ENCODE measurements around the gene LSP1. TPM values are rescaled to one million over a fixed set of nuclear protein-coding genes. Genes with fewer than 3 reads are reported as not detected.

Gene LSP1
- total RNA-seq, 1 donor, result 357 TPM

DNA sequence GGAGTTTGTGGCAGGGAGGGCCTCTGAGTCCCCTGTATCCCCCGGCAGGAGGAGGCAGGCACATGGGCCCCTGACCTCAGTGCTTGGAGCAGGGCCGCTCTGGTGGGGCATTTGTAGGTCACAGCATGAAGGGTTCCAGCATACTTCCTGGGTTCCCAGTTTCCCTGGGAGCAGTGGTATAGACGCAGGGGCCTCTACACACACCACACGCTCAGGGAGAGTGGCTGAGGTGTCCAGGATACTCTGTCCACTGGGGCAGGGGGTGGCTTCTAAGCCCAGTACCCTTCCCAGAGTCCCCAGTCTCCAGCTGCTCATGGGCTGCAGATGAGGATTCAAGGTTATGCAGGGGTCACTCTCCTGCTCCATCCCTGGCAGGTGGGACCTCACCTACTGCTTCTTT lies 6.1 kb downstream of the LSP1 start:
- Histone ChIP-seq H3K9me3 (ENCODE audit: low read depth, low read length) (no peaks in the 10 kb centered on the region), H3K27me3 (ENCODE audit: insufficient read depth, low read length) (no peaks in the 10 kb centered on the region), H3K4me1 (ENCODE audit: insufficient read depth, low read length) (peaks cover 78% of the 10 kb centered on the region), H3K4me3 (ENCODE audit: low read length) (no peak overlapping the region)

DNA sequence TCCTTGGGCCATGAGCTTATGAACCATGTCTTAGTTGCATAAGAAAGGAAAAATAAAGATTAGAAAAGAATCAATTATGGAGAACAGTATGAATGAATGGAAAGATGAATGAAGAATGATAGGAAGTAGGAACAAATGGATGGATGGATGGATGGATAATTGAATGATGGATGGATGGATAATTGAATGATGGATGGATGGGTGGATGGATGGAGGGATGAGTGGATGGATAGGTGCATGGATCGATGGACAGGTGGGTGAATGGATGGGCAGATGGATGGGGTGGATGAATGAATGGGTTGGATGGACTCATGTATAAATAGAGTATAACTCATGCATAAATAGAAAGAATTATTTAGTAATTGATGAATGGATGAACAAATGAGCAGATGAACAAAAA lies 7.2 kb downstream of the LSP1 start:
- Histone ChIP-seq H3K27me3 (ENCODE audit: insufficient read depth, low read length) (no peaks in the 10 kb centered on the region), H3K9me3 (ENCODE audit: low read depth, low read length) (no peaks in the 10 kb centered on the region), H3K4me3 (ENCODE audit: low read length) (no peak overlapping the region), H3K4me1 (ENCODE audit: insufficient read depth, low read length) (peaks cover 78% of the 10 kb centered on the region)

DNA sequence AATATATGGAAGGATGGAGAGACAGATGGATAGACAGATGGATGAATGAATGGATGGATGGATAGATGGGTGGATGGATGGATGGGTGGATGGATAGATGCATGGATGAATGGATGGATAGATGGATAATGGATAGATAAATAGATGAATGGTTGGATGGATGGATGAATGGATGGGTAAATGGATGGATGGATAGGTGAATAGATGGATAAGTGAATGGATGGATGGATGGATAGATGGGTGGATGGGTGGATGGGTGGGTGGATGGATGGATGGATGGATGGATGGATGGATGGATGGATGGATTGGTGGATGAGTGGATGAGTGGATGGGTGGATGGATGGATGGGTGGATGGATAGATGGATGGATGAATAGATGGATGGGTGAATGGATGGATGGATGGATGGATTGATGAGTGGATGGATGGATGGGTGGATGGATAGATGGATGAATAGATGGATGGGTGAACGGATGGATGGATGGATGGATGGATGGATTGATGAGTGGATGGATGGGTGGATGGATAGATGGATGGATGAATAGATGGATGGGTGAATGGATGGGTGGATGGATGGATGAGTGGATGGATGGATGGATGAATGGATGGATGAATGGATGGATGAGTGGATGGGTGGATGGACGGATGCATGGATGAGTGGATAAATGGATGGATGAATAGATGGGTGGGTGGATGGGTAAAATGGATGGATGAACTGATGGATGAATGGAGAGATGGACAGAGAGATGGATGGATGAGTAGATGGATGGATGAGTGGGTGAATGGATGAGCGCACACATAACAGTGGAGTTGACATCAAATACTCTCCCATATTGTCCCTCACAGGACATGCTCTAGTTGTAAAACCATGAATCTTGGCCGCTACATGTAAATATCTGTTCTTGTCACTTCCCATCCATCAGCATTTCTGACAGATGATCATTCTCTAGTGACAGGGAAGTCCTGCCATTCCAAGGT lies 8.8 kb downstream of the LSP1 start:
- H3K4me1 ChIP-seq (ENCODE audit: insufficient read depth, low read length), result peaks cover 65% of the 10 kb centered on the region
- H3K9me3 ChIP-seq (ENCODE audit: low read depth, low read length), result no peaks in the 10 kb centered on the region
- no peaks in the 10 kb centered on the region for H3K27me3 ChIP-seq (ENCODE audit: insufficient read depth, low read length)
- H3K4me3 ChIP-seq (ENCODE audit: low read length), result no peak overlapping the region

DNA sequence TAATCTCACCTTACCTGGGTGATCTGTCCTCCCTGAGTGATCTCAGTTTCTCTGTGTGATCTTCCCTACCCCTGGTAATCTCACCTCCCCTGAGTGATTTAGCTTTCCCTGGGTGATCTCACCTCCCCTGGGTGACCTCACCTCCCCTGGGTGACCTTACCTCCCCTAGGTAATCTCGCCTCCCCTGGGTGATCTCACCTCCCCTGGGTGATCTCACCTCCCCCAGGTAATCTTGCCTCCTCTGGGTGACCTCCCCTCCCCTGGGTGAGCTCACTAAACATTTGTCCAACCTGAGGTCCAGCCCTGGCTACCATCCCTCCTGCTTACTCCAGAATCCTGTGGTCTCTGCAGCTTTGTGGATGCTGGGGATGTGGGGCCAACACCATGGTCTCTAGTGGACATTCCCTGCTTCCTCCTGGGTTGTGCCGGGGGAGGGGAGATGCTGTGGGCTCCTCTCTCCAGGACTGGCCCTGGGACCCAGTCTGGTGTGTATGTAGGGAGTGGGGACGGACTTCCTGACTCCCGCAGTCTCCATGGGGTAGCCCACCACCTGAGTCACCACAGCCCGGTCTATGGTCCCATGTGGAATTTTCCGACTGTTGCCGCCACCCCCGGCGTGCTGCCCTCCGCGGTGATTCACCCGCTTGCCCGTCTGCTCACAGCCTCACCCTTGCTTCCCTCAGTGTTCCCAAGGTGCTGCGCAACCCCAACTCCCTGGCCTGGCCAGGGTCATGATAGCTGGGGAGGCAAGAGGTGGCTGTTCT lies 9.9 kb downstream of the LSP1 start:
- H3K4me3 ChIP-seq (ENCODE audit: low read length), result no peak overlapping the region
- no peaks in the 10 kb centered on the region for H3K27me3 ChIP-seq (ENCODE audit: insufficient read depth, low read length)
- no peaks in the 10 kb centered on the region for H3K9me3 ChIP-seq (ENCODE audit: low read depth, low read length)
- H3K4me1 ChIP-seq (ENCODE audit: insufficient read depth, low read length), result peaks cover 55% of the 10 kb centered on the region

DNA sequence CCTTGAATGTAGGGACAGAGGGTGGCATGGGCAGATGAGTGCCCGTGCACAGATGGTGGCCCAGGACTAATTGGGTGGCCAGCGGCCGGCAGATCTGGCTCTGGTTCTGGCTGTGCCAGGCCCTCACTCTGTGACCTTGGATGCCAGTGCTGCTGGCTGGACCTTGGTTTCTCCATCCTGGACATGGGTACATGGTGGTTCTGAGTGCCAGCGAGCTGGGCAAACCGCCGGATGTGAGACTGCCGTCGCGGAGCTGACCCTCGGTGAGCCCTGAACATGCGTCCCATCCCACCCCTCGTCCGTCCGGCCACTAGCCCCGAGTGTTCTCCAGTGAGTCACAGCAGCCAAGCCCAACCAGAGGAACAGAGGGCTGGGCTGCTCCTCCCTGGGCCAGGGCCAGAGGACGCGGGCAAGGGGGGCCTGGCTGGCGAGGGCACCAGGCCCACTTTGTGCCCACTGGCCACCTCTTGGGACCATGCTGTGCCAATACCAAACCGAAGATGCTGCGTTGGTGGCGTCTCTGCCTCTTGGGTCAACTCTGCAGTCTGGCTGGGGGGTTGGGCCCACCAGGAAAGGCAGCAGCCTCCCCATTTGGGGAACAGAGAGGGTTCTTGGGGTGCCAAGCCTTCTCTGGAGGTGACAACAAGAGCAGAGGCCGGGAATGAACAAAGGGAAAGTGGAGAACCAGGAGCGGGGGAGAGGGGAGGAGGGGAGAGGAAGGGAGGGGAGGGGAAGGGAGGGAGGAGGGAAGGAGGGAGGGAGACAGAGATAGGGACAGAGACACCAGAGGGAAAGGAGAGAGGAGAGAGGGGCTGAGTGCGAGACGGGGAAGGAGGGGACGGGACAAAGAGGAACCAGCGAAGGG lies 10.7 kb downstream of the LSP1 start:
- H3K4me3 ChIP-seq (ENCODE audit: low read length), result no peak overlapping the region
- peaks cover 55% of the 10 kb centered on the region for H3K4me1 ChIP-seq (ENCODE audit: insufficient read depth, low read length)
- H3K27me3 ChIP-seq (ENCODE audit: insufficient read depth, low read length), result no peaks in the 10 kb centered on the region
- H3K9me3 ChIP-seq (ENCODE audit: low read depth, low read length), result no peaks in the 10 kb centered on the region

DNA sequence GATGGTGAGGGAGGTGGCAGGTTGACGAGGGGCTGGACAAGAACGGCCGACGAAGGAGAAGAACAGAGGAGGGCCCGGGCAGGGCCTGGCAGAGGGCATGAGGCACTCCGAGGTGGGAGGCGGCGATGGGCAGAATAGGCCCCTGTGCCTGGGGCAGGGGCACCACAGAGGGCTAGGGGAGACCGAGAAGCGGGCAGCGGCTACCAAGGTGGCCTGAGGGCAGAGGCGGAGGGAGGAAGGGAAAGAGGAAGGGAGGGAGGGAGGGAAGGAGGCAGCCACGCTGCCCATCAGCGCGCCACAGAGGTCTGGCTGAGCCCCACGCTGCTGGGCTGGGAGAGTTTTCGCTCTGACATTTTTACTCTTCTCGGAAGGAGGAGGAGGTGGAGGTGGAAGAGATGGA lies 11.3 kb downstream of the LSP1 start:
- no peaks in the 10 kb centered on the region for H3K27me3 ChIP-seq (ENCODE audit: insufficient read depth, low read length)
- no peak overlapping the region for H3K4me3 ChIP-seq (ENCODE audit: low read length)
- H3K4me1 ChIP-seq (ENCODE audit: insufficient read depth, low read length), result peaks cover 55% of the 10 kb centered on the region
- no peaks in the 10 kb centered on the region for H3K9me3 ChIP-seq (ENCODE audit: low read depth, low read length)

- no peaks in the 10 kb centered on the region for H3K9me3 ChIP-seq (ENCODE audit: low read depth, low read length)
- no peaks in the 10 kb centered on the region for H3K27me3 ChIP-seq (ENCODE audit: insufficient read depth, low read length)
- H3K4me1 ChIP-seq (ENCODE audit: insufficient read depth, low read length), result peaks cover 61% of the 10 kb centered on the region
- H3K4me3 ChIP-seq (ENCODE audit: low read length), result no peak overlapping the region
Observed at GRCh38 chr11:1864831-1865665, 12.2 kb downstream of the LSP1 start.

- no peaks in the 10 kb centered on the region for H3K27me3 ChIP-seq (ENCODE audit: insufficient read depth, low read length)
- no peaks in the 10 kb centered on the region for H3K9me3 ChIP-seq (ENCODE audit: low read depth, low read length)
- H3K4me1 ChIP-seq (ENCODE audit: insufficient read depth, low read length), result peaks cover 73% of the 10 kb centered on the region
- no peak overlapping the region for H3K4me3 ChIP-seq (ENCODE audit: low read length)
Observed at GRCh38 chr11:1866226-1866625, 13.3 kb downstream of the LSP1 start.

GRCh38 chr11:1866776-1867175 lies 13.9 kb downstream of the LSP1 start:
- no peak overlapping the region for H3K4me3 ChIP-seq (ENCODE audit: low read length)
- H3K4me1 ChIP-seq (ENCODE audit: insufficient read depth, low read length), result peaks cover 77% of the 10 kb centered on the region
- no peaks in the 10 kb centered on the region for H3K27me3 ChIP-seq (ENCODE audit: insufficient read depth, low read length)
- no peaks in the 10 kb centered on the region for H3K9me3 ChIP-seq (ENCODE audit: low read depth, low read length)

DNA sequence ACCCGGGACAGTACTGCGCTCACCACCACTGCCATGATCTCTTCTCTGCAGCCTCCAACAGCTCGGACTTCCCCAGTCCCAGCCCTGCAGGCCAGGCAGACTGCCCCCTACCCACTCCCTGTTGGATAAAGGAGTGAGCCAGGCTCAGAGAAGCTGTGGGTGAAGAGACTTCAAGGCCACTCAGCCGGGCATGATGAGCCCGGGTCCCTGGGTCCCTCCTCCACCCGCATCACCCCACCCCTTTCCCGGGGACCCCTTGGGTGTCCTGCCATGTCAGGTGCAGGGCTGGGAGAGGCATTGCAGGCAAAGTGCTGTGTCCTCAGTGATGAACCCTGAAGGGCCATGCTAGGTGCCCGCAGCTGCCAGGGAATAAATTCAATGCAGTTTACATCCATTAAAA lies 14.5 kb downstream of the LSP1 start:
- no peaks in the 10 kb centered on the region for H3K9me3 ChIP-seq (ENCODE audit: low read depth, low read length)
- H3K27me3 ChIP-seq (ENCODE audit: insufficient read depth, low read length), result no peaks in the 10 kb centered on the region
- peaks cover 77% of the 10 kb centered on the region for H3K4me1 ChIP-seq (ENCODE audit: insufficient read depth, low read length)
- H3K4me3 ChIP-seq (ENCODE audit: low read length), result no peak overlapping the region

GRCh38 chr11:1868056-1868635 lies 15.3 kb downstream of the LSP1 start:
- Histone ChIP-seq H3K4me1 (ENCODE audit: insufficient read depth, low read length) (peaks cover 74% of the 10 kb centered on the region), H3K9me3 (ENCODE audit: low read depth, low read length) (no peaks in the 10 kb centered on the region), H3K27me3 (ENCODE audit: insufficient read depth, low read length) (no peaks in the 10 kb centered on the region), H3K4me3 (ENCODE audit: low read length) (no peak overlapping the region)

- Histone ChIP-seq H3K4me1 (ENCODE audit: insufficient read depth, low read length) (peaks cover 68% of the 10 kb centered on the region), H3K9me3 (ENCODE audit: low read depth, low read length) (no peaks in the 10 kb centered on the region), H3K27me3 (ENCODE audit: insufficient read depth, low read length) (no peaks in the 10 kb centered on the region), H3K4me3 (ENCODE audit: low read length) (no peak overlapping the region)
Observed at GRCh38 chr11:1868636-1869291, 15.9 kb downstream of the LSP1 start.

DNA sequence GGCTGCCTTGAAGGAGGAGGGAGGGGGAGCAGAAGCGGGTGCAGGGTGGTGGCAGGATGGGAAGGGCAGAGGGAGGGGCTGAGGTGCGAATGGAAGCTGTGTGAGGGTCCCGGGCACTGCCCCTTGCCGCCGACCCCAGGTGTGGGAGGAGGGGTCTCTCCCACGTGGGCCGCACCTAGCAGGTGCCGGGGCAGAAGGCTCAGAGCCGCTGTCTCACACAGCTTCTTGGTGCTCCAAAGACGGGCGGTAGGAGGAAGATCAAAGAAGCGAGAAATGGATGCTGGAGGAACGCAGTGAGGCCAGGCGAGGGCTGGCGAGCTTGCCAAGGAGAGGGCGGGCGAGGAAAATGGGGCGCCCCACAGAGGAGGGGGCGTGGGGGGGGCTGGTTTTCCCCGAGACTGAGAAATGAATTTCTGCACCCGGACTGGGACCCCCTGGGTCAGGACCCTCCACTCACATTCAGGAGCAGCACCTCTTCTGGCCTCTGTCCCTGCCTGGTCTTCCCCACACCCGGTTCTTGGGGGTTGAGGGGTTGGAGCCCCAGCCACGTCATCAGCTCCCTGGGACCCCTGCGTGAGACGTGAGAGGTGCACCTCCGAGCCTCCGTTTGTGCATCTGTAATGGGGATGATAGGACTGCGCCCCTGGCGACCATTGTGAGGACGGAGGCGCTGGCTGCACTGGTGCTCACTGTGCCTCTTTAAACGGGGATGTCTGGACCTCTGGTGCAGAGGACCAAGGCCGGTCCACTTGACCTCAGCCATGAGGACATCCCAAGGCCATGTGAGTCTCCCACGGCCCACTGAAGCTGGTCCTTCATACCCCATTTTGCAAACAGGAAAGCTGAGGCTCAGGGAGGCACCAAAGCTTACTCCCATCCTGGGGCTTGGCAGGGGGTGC lies 16.8 kb downstream of the LSP1 start:
- Histone ChIP-seq H3K4me3 (ENCODE audit: low read length) (no peak overlapping the region), H3K9me3 (ENCODE audit: low read depth, low read length) (no peaks in the 10 kb centered on the region), H3K27me3 (ENCODE audit: insufficient read depth, low read length) (no peaks in the 10 kb centered on the region), H3K4me1 (ENCODE audit: insufficient read depth, low read length) (peaks cover 59% of the 10 kb centered on the region)

Data from mononuclear cell (primary cell).